NCI-H1092 (cell line): ENCODE results near the gene SRSF9.
"Not testable (repeated sequence)": the region's sequence is repeated elsewhere in the genome, so short reads cannot be mapped to it uniquely, and the experiment has no call there.

ENCODE experiments used
- DNase-seq: peaks from one replicate; lab custom pipeline; 2025; lab: John Stamatoyannopoulos, UW

The SRSF9 gene

GRCh38 chr12:120447992-120448391 lies 21.6 kb downstream of the SRSF9 start:
- no peak for DNase-seq

GRCh38 chr12:120446844-120447178 lies 22.7 kb downstream of the SRSF9 start:
- not testable (repeated sequence) for DNase-seq

- DNase-seq, result peak; percentile 54
Measured at GRCh38 chr12:120445911-120446843, 23.4 kb downstream of the SRSF9 start, which contains the start of the genes GATC and TRIAP1. TSS of gene GATC (plus strand) at chr12:120446444. CDS start at chr12:120446481, 37 bp downstream. TSS of gene TRIAP1 (minus strand) at chr12:120446384. CDS start at chr12:120446372, 12 bp downstream.

GRCh38 chr12:120444676-120445075 lies 24.9 kb downstream of the SRSF9 start:
- no peak for DNase-seq

GRCh38 chr12:120439646-120440247 lies 29.8 kb downstream of the SRSF9 start:
- DNase-seq, result peak; percentile 21

GRCh38 chr12:120438495-120439198 lies 30.9 kb downstream of the SRSF9 start:
- DNase-seq, result no peak

- DNase-seq, result peak; percentile 99
Measured at GRCh38 chr12:120437735-120438494, 31.6 kb downstream of the SRSF9 start, which contains the start of gene COX6A1. TSS of gene COX6A1 (plus strand) at chr12:120438113. CDS start at chr12:120438127, 14 bp downstream.

- no peak for DNase-seq
Measured at GRCh38 chr12:120432772-120433525, 36.6 kb downstream of the SRSF9 start.

- no peak for DNase-seq
Measured at GRCh38 chr12:120429368-120429767, 40.2 kb downstream of the SRSF9 start.

- no peak for DNase-seq
Measured at GRCh38 chr12:120428597-120429229, 40.8 kb downstream of the SRSF9 start.

GRCh38 chr12:120425797-120426196 lies 43.8 kb downstream of the SRSF9 start:
- no peak for DNase-seq

- DNase-seq, result no peak
Measured at GRCh38 chr12:120422892-120423456, 46.6 kb downstream of the SRSF9 start.

- no peak for DNase-seq
Measured at GRCh38 chr12:120421701-120422100, 47.8 kb downstream of the SRSF9 start.

GRCh38 chr12:120417917-120418580 lies 51.5 kb downstream of the SRSF9 start:
- DNase-seq, result no peak

GRCh38 chr12:120416490-120417216 lies 52.9 kb downstream of the SRSF9 start:
- DNase-seq, result no peak

- peak; percentile 9 for DNase-seq
Measured at GRCh38 chr12:120413901-120414695, 55.5 kb downstream of the SRSF9 start.

- no peak for DNase-seq
Measured at GRCh38 chr12:120412421-120412820, 57.1 kb downstream of the SRSF9 start.
